Neural crest cell (in vitro differentiated cells): ENCODE data around the gene SSBP3. TPM values are rescaled to one million over a fixed set of nuclear protein-coding genes. Genes with fewer than 3 reads are reported as not detected.

Experiments
- DNase-seq: peaks from one replicate; pipeline ENCODE4 v3.0.0; 2021; ENCODE audit warnings: low read depth, mixed read lengths, low spot score
- H3K27ac Mint-ChIP-seq: one replicate; pipeline ENCODE4 v1.8.0; 2021; ENCODE audit warnings: mild to moderate bottlenecking, mixed read lengths; ENCODE audit not compliant: unreplicated experiment
- H3K27me3 Mint-ChIP-seq: 2 replicates; pipeline ENCODE4 v1.8.0; 2021; ENCODE audit warnings: low read depth, mild to moderate bottlenecking, mixed read lengths
- H3K36me3 Mint-ChIP-seq: 2 replicates; pipeline ENCODE4 v1.8.0; 2021; ENCODE audit warnings: low read depth, mild to moderate bottlenecking, mixed read lengths
- H3K4me1 Mint-ChIP-seq: 2 replicates; pipeline ENCODE4 v1.8.0; 2021; ENCODE audit warnings: mixed read lengths
- H3K4me3 Mint-ChIP-seq: one replicate; pipeline ENCODE4 v1.8.0; 2021; ENCODE audit warnings: mild to moderate bottlenecking, mixed read lengths
- H3K9me3 Mint-ChIP-seq: 2 replicates; pipeline ENCODE4 v1.8.0; 2021; ENCODE audit warnings: mixed read lengths
- CTCF ChIP-seq: fragments of 200-600 bp; sonication (generic); conservative IDR thresholded peaks from 2 replicates; pipeline ENCODE4 v1.5.0; 2021; ENCODE audit warnings: antibody characterized with exemption, mild to moderate bottlenecking
- total RNA-seq: library from RNA; stranded (reverse); gene quantifications from 2 replicates; pipeline ENCODE4 v1.2.1, GENCODE V29; 2021

The SSBP3 gene
- total RNA-seq, 1 donor from 2014 or later, result 94.3 TPM

DNA sequence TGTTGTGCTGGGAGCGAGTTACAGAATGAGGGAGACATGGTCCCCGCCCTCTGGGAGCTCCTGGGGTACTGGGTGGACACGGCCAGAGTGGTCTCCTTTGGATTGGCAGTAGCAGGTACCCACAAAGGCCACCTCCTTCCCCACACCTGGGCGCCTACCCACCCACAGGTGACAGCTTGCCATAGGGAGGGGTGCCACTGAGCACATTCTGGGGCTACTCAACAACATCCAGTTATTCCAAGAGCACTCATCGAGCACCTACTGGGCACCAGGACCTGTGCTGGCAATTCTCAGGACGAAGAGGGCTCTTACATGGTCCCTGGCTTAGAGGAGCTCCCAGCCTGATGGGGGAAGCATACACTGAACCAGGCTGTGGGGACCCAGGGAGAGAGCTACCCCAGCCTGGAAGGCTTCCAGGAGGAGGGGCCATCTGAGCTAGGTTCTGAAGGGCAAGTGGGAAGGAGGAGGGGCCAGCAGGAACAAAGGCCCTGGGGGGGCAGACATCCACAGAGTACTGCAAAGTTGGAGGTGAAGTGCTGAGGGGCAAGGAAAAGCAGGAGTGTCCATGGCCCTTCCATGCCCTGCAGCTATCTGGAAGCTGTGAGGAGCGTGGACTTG is 184.2 kb downstream of the SSBP3 start:
- Mint-ChIP-seq H3K4me1 (peaks cover 37% of the 10 kb centered on the region), H3K36me3 (peaks cover 11% of the 10 kb centered on the region), H3K27ac (no peak overlapping the region), H3K4me3 (peak overlapping the region; percentile 31), H3K27me3 (peaks cover 4% of the 10 kb centered on the region), H3K9me3 (no peaks in the 10 kb centered on the region)
- TF ChIP-seq CTCF, result no peak
- DNase-seq, result no peak

- H3K9me3 Mint-ChIP-seq, result no peaks in the 10 kb centered on the region
- H3K27me3 Mint-ChIP-seq, result peaks cover 4% of the 10 kb centered on the region
- H3K27ac Mint-ChIP-seq, result no peak overlapping the region
- no peak for DNase-seq
- no peak for TF ChIP-seq CTCF
- no peak overlapping the region for H3K4me3 Mint-ChIP-seq
- peaks cover 15% of the 10 kb centered on the region for H3K36me3 Mint-ChIP-seq
- peaks cover 30% of the 10 kb centered on the region for H3K4me1 Mint-ChIP-seq
Observed at GRCh38 chr1:54221113-54221834, 184.9 kb downstream of the SSBP3 start.

DNA sequence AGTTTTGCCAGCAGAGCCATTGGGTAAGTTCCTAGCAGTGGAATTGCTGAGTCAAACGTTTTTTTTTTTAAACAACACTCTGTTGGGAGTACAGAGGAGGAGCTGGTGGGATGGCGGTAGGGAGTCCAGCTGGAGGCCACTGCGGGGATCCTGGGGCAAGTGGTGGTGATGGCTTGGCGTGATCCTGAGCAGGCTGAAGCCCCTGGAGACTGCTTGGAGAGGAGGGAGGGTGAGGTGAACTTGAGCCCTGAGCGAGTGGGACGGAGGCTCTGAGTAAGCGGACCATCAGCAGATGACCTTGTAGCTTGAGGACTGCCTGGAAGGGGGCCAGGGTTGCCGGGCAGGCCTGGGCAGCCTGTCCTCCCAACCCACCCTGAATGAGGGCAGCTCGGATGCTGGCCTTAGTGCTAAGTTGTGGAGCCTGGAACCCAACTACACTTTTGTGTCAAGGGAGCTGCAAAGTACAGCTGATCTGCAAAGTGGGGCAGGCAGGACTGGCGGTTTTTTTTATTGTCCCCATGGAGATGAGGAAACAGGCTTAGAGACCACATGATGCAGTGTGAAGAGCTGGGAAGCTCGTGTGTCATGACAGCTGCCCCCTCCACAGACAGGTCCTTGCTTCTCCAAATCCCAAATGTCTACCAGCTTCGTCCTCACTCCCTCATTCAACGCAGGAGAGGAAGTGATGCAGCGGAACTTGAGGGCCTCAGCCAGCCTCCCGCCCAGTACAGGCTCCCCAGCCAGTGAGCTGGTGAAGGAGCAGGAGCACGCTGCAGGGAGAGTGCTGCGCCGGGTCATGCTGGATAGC is 186.0 kb downstream of the SSBP3 start:
- no peak for DNase-seq
- no peak overlapping the region for H3K4me3 Mint-ChIP-seq
- TF ChIP-seq CTCF, result no peak
- peaks cover 4% of the 10 kb centered on the region for H3K27me3 Mint-ChIP-seq
- no peaks in the 10 kb centered on the region for H3K9me3 Mint-ChIP-seq
- no peak overlapping the region for H3K27ac Mint-ChIP-seq
- peaks cover 19% of the 10 kb centered on the region for H3K4me1 Mint-ChIP-seq
- H3K36me3 Mint-ChIP-seq, result peaks cover 12% of the 10 kb centered on the region

DNA sequence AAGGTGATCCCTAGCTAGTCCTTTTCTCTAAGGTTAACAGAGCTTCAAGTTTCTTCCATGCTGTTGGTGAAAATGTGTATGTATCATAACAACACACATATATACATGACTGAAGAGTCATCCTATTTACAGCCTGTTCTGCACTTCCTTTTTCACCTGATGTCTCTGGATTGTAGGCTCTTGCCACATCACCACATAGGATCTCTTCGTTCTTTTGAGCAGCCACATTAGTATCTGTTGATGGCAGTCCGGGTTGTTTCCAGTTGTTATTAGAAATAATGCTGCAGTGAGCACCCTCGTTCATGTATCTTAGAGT is 186.5 kb downstream of the SSBP3 start:
- H3K9me3 Mint-ChIP-seq, result no peaks in the 10 kb centered on the region
- DNase-seq, result no peak
- no peak for TF ChIP-seq CTCF
- peaks cover 12% of the 10 kb centered on the region for H3K36me3 Mint-ChIP-seq
- H3K27me3 Mint-ChIP-seq, result peaks cover 4% of the 10 kb centered on the region
- no peak overlapping the region for H3K4me3 Mint-ChIP-seq
- H3K4me1 Mint-ChIP-seq, result peaks cover 16% of the 10 kb centered on the region
- no peak overlapping the region for H3K27ac Mint-ChIP-seq

GRCh38 chr1:54218883-54219687 is 187.1 kb downstream of the SSBP3 start:
- H3K27ac Mint-ChIP-seq, result no peak overlapping the region
- no peaks in the 10 kb centered on the region for H3K9me3 Mint-ChIP-seq
- H3K4me3 Mint-ChIP-seq, result no peak overlapping the region
- peaks cover 2% of the 10 kb centered on the region for H3K27me3 Mint-ChIP-seq
- no peak for DNase-seq
- no peak for TF ChIP-seq CTCF
- H3K36me3 Mint-ChIP-seq, result peaks cover 12% of the 10 kb centered on the region
- peaks cover 13% of the 10 kb centered on the region for H3K4me1 Mint-ChIP-seq
